Gastrocnemius medialis (tissue), 4 donors: Measurements from ENCODE around the gene PIP4K2B. TPM values are rescaled to one million over a fixed set of nuclear protein-coding genes. Genes with fewer than 3 reads are reported as not detected.

Experiments used
- ATAC-seq, 2 donors: fragments of 150-250 bp; one replicate each; pipeline ENCODE4 v1.9.1; 2016
- DNase-seq, 2 donors: peaks; one replicate each; pipeline ENCODE4 v3.0.0-alpha.2; 2019
- H3K27ac ChIP-seq, 4 donors: fragments of 200-600 bp; sonication (generic); 1 replicate in 1 of 4; 2 replicates in 3 of 4; pipeline ENCODE4 v1.5.1; 2016 to 2018; ENCODE audit warnings: mild to moderate bottlenecking in 2 of 4, moderate library complexity in 1 of 4
- H3K27me3 ChIP-seq, 3 donors: fragments of 200-600 bp; sonication (generic) in 2 of 3; 1 replicate in 1 of 3; 2 replicates in 2 of 3; pipeline versions ENCODE4 v1.5.1 to v1.6.0; 2016 to 2019; ENCODE audit warnings: mild to moderate bottlenecking in 1 of 3, moderate library complexity in 1 of 3
- H3K36me3 ChIP-seq, 2 donors: fragments of 200-600 bp; sonication (generic) in 1 of 2; one replicate each; pipeline ENCODE4 v1.5.1; 2017 to 2018
- H3K4me1 ChIP-seq, 2 donors: fragments of 200-600 bp; sonication (generic) in 1 of 2; one replicate each; pipeline ENCODE4 v1.5.1; 2016 to 2017; ENCODE audit warnings: mild to moderate bottlenecking in 2 of 2
- H3K4me3 ChIP-seq, 4 donors: fragments of 200-600 bp; sonication (generic) in 3 of 4; 1 replicate in 1 of 4; 2 replicates in 3 of 4; pipeline ENCODE4 v1.5.1; 2016 to 2019; ENCODE audit warnings: mild to moderate bottlenecking in 2 of 4
- H3K9me3 ChIP-seq, 3 donors: fragments of 200-600 bp; sonication (generic) in 2 of 3; 1 replicate in 1 of 3; 2 replicates in 2 of 3; pipeline ENCODE4 v1.5.1; 2016 to 2019
- CTCF ChIP-seq, 5 experiments: fragments of 450-650 bp in 3 of 5; fragments of 200-600 bp in 2 of 5; sonication (generic) in 2 of 5; IDR thresholded peaks in 4 of 5; conservative IDR thresholded peaks in 1 of 5; 1 replicate in 4 of 5; 2 replicates in 1 of 5; pipeline ENCODE4 v1.5.1; 2016 to 2019; ENCODE audit warnings: antibody characterized with exemption in 5 of 5, mild to moderate bottlenecking in 3 of 5, moderate library complexity in 3 of 5
- POLR2A ChIP-seq, 2 donors: fragments of 450-650 bp; IDR thresholded peaks; one replicate each; pipeline ENCODE4 v1.6.1; 2017; ENCODE audit warnings: antibody characterized with exemption in 2 of 2, mild to moderate bottlenecking in 2 of 2, moderate library complexity in 2 of 2
- in situ Hi-C, 4 donors: fragments of 200-750 bp; cut with MboI; loops; one replicate each; pipeline versions ENCODE4 v1.15.0 to v1.8.0; 2017; ENCODE audit warnings: low sequenced_read_pairs in 4 of 4
- intact Hi-C: fragments of 100-400 bp; cut with DNase I; formaldehyde crosslinking; loops from one replicate; pipeline ENCODE4 v1.15.1; 2023; ENCODE audit warnings: low total_unique reads
- total RNA-seq, 4 donors: library from RNA; depleted of rRNA; stranded (reverse); fragments of >200 nt; gene quantifications; one replicate each; pipeline versions ENCODE4 v1.1.0 to v1.2.3, GENCODE V29; 2016

PIP4K2B gene
- total RNA-seq, 4 donors from 2014 or later, result 57.2 to 97.0 (median 76.8) TPM

GRCh38 chr17:38741921-38742410, 57.4 kb downstream of the PIP4K2B start:
- peak; percentile 54 to 63 for DNase-seq
- TF ChIP-seq POLR2A (IDR thresholded peaks at IDR 0.05) (peak in 1 of 2 donors; percentile 28), CTCF (IDR thresholded peaks at IDR 0.05 in 4 of 5, conservative IDR thresholded peaks at IDR 0.05 in 1 of 5) (no peak)

GRCh38 chr17:38741461-38741860, 57.9 kb downstream of the PIP4K2B start:
- no peaks in the 10 kb centered on the region for H3K9me3 ChIP-seq
- TF ChIP-seq CTCF (IDR thresholded peaks at IDR 0.05 in 4 of 5, conservative IDR thresholded peaks at IDR 0.05 in 1 of 5), result no peak
- intact Hi-C loops (no loop called here), in situ Hi-C loops (no loop called here)
- DNase-seq (no peak), ATAC-seq (no peak)
- H3K27me3 ChIP-seq, result peaks cover 0 to 2% (median 0%) of the 10 kb centered on the region in 3 donors
- no peak overlapping the region for H3K4me3 ChIP-seq
- H3K4me1 ChIP-seq, result peaks cover 18 to 24% of the 10 kb centered on the region in 2 donors
- H3K36me3 ChIP-seq, result no peaks in the 10 kb centered on the region
- peak overlapping the region in 3 of 4 donors; percentile 50 to 70 (median 53) for H3K27ac ChIP-seq

More at GRCh38 chr17:38741921-38742410, 57.4 kb downstream of the PIP4K2B start:
- peak; percentile 76 to 79 for ATAC-seq
- H3K36me3 ChIP-seq, result no peaks in the 10 kb centered on the region
- no peaks in the 10 kb centered on the region for H3K9me3 ChIP-seq
- in situ Hi-C loops (no loop called here), intact Hi-C loops (no loop called here)
- H3K27me3 ChIP-seq, result peaks cover 0 to 7% (median 4%) of the 10 kb centered on the region in 3 donors
- H3K27ac ChIP-seq, result peak overlapping the region; percentile 50 to 70 (median 60)
- H3K4me3 ChIP-seq, result no peak overlapping the region
- H3K4me1 ChIP-seq, result peaks cover 18 to 27% of the 10 kb centered on the region in 2 donors

- ATAC-seq, result no peak
- Histone ChIP-seq H3K27ac (no peak overlapping the region), H3K9me3 (no peaks in the 10 kb centered on the region), H3K4me3 (no peak overlapping the region), H3K36me3 (no peaks in the 10 kb centered on the region), H3K27me3 (no peaks in the 10 kb centered on the region), H3K4me1 (peaks cover 18 to 20% of the 10 kb centered on the region in 2 donors)
- in situ Hi-C loops (no loop called here), intact Hi-C loops (no loop called here)
- no peak for DNase-seq
- TF ChIP-seq POLR2A (IDR thresholded peaks at IDR 0.05) (no peak), CTCF (IDR thresholded peaks at IDR 0.05 in 4 of 5, conservative IDR thresholded peaks at IDR 0.05 in 1 of 5) (no peak)
These were observed 58.5 kb downstream of the PIP4K2B start for GRCh38 chr17:38740806-38741205.

- H3K36me3 ChIP-seq, result no peaks in the 10 kb centered on the region
- no peaks in the 10 kb centered on the region for H3K27me3 ChIP-seq
- ATAC-seq (no peak), DNase-seq (no peak)
- H3K9me3 ChIP-seq, result no peaks in the 10 kb centered on the region
- H3K4me1 ChIP-seq, result peaks cover 24 to 28% of the 10 kb centered on the region in 2 donors
- H3K4me3 ChIP-seq, result no peak overlapping the region
- H3K27ac ChIP-seq, result no peak overlapping the region
- in situ Hi-C loops (no loop called here), intact Hi-C loops (no loop called here)
- TF ChIP-seq POLR2A (IDR thresholded peaks at IDR 0.05) (no peak), CTCF (IDR thresholded peaks at IDR 0.05 in 4 of 5, conservative IDR thresholded peaks at IDR 0.05 in 1 of 5) (no peak)
These were observed 59.3 kb downstream of the PIP4K2B start for GRCh38 chr17:38740044-38740443.

- H3K36me3 ChIP-seq, result no peaks in the 10 kb centered on the region
- peaks cover 24 to 28% of the 10 kb centered on the region in 2 donors for H3K4me1 ChIP-seq
- in situ Hi-C loops, result loop anchor here in 1 of 4 donors (5.0 kb wide), 1 partner anchor 62 kb away; no protein-coding TSS in a partner anchor
- no peak for DNase-seq
- H3K9me3 ChIP-seq, result no peaks in the 10 kb centered on the region
- no peak overlapping the region for H3K4me3 ChIP-seq
- intact Hi-C loops, result no loop called here
- TF ChIP-seq POLR2A (IDR thresholded peaks at IDR 0.05) (no peak), CTCF (IDR thresholded peaks at IDR 0.05 in 4 of 5, conservative IDR thresholded peaks at IDR 0.05 in 1 of 5) (no peak)
- H3K27me3 ChIP-seq, result no peaks in the 10 kb centered on the region
- H3K27ac ChIP-seq, result no peak overlapping the region
- no peak for ATAC-seq
These were observed 60.1 kb downstream of the PIP4K2B start for GRCh38 chr17:38739305-38739704.
